Measurements from ENCODE around the gene AJM1. TPM values are rescaled to one million over a fixed set of nuclear protein-coding genes. Genes with fewer than 3 reads are reported as not detected.
"Not testable (repeated sequence)": the region's sequence is repeated elsewhere in the genome, so short reads cannot be mapped to it uniquely, and the experiment has no call there.

The AJM1 gene
- total RNA-seq, 2 experiments from 2014 or later, result 6.6 to 6.7 TPM

GRCh38 chr9:136829981-136830885 is 12.0 kb upstream of the AJM1 start:
- ATAC-seq (ENCODE audit: low read depth) (no peak), DNase-seq (no peak)
- Mint-ChIP-seq H3K4me1 (no peaks in the 10 kb centered on the region), H3K27me3 (no peaks in the 10 kb centered on the region), H3K9me3 (no peaks in the 10 kb centered on the region), H3K27ac (no peak overlapping the region), H3K36me3 (no peaks in the 10 kb centered on the region), H3K4me3 (no peak overlapping the region)
- POLR2A ChIA-PET, result no interaction called here

GRCh38 chr9:136831002-136831719 is 11.1 kb upstream of the AJM1 start:
- POLR2A ChIA-PET, result interaction anchor here (0.6 kb wide), 1 partner anchor 14 kb away, joined by 3 read pairs; no protein-coding TSS in a partner anchor
- no peak overlapping the region for H3K27ac Mint-ChIP-seq

GRCh38 chr9:136831720-136832104 is 10.6 kb upstream of the AJM1 start:
- Mint-ChIP-seq H3K9me3 (no peaks in the 10 kb centered on the region), H3K4me1 (no peaks in the 10 kb centered on the region), H3K4me3 (no peak overlapping the region), H3K27ac (no peak overlapping the region), H3K27me3 (no peaks in the 10 kb centered on the region), H3K36me3 (no peaks in the 10 kb centered on the region)
- POLR2A ChIA-PET, result interaction anchor here (0.6 kb wide), 1 partner anchor 14 kb away, joined by 3 read pairs; no protein-coding TSS in a partner anchor
- no peak for DNase-seq
- no peak for ATAC-seq (ENCODE audit: low read depth)

More at GRCh38 chr9:136831002-136831719, 11.1 kb upstream of the AJM1 start:
- H3K4me1 Mint-ChIP-seq, result no peaks in the 10 kb centered on the region
- H3K4me3 Mint-ChIP-seq, result no peak overlapping the region
- ATAC-seq (ENCODE audit: low read depth), result no peak
- no peaks in the 10 kb centered on the region for H3K9me3 Mint-ChIP-seq
- DNase-seq, result no peak
- H3K27me3 Mint-ChIP-seq, result no peaks in the 10 kb centered on the region
- H3K36me3 Mint-ChIP-seq, result no peaks in the 10 kb centered on the region

- Mint-ChIP-seq H3K27me3 (no peaks in the 10 kb centered on the region), H3K4me1 (no peaks in the 10 kb centered on the region), H3K4me3 (no peak overlapping the region), H3K27ac (no peak overlapping the region), H3K9me3 (no peaks in the 10 kb centered on the region), H3K36me3 (no peaks in the 10 kb centered on the region)
- POLR2A ChIA-PET, result no interaction called here
- DNase-seq (no peak), ATAC-seq (ENCODE audit: low read depth) (no peak)
These were observed 9.7 kb upstream of the AJM1 start for GRCh38 chr9:136832581-136832980.

- ATAC-seq (ENCODE audit: low read depth); H3K36me3 Mint-ChIP-seq; H3K9me3 Mint-ChIP-seq; H3K27ac Mint-ChIP-seq; H3K4me3 Mint-ChIP-seq; H3K27me3 Mint-ChIP-seq; POLR2A ChIA-PET; DNase-seq; H3K4me1 Mint-ChIP-seq: not testable (repeated sequence)
These were observed 8.8 kb upstream of the AJM1 start for GRCh38 chr9:136833381-136834048.

- peaks cover 2% of the 10 kb centered on the region for H3K36me3 Mint-ChIP-seq
These were observed 6.9 kb upstream of the AJM1 start for GRCh38 chr9:136835162-136835931.

GRCh38 chr9:136835932-136836904 is 6.1 kb upstream of the AJM1 start:
- ATAC-seq (ENCODE audit: low read depth) (no peak), DNase-seq (no peak)
- H3K27ac Mint-ChIP-seq, result no peak overlapping the region
- no peaks in the 10 kb centered on the region for H3K27me3 Mint-ChIP-seq
- H3K9me3 Mint-ChIP-seq, result no peaks in the 10 kb centered on the region
- peaks cover 2% of the 10 kb centered on the region for H3K36me3 Mint-ChIP-seq
- H3K4me3 Mint-ChIP-seq, result no peak overlapping the region
- POLR2A ChIA-PET, result interaction anchor here (0.5 kb wide), 1 partner anchor 130 kb away, joined by 4 read pairs; no protein-coding TSS in a partner anchor
- H3K4me1 Mint-ChIP-seq, result no peaks in the 10 kb centered on the region

More at GRCh38 chr9:136835162-136835931, 6.9 kb upstream of the AJM1 start:
- H3K27ac Mint-ChIP-seq, result no peak overlapping the region
- H3K27me3 Mint-ChIP-seq, result no peaks in the 10 kb centered on the region
- H3K4me1 Mint-ChIP-seq, result no peaks in the 10 kb centered on the region
- DNase-seq, result no peak
- H3K4me3 Mint-ChIP-seq, result no peak overlapping the region
- ATAC-seq (ENCODE audit: low read depth), result peak; percentile 16
- no peaks in the 10 kb centered on the region for H3K9me3 Mint-ChIP-seq
- POLR2A ChIA-PET, result interaction anchor here (0.5 to 0.8 kb wide), 2 partner anchors 129 to 147 kb away, joined by 4 to 6 read pairs; no protein-coding TSS in a partner anchor

GRCh38 chr9:136837146-136837855 is 5.0 kb upstream of the AJM1 start:
- peaks cover 2% of the 10 kb centered on the region for H3K36me3 Mint-ChIP-seq
- no peak for DNase-seq
- no peak for ATAC-seq (ENCODE audit: low read depth)
- H3K9me3 Mint-ChIP-seq, result no peaks in the 10 kb centered on the region
- H3K4me3 Mint-ChIP-seq, result no peak overlapping the region
- peaks cover 2% of the 10 kb centered on the region for H3K4me1 Mint-ChIP-seq
- POLR2A ChIA-PET, result no interaction called here
- H3K27ac Mint-ChIP-seq, result no peak overlapping the region
- H3K27me3 Mint-ChIP-seq, result no peaks in the 10 kb centered on the region

GRCh38 chr9:136837856-136838277 is 4.4 kb upstream of the AJM1 start:
- H3K27ac Mint-ChIP-seq; ATAC-seq (ENCODE audit: low read depth); H3K27me3 Mint-ChIP-seq; H3K4me3 Mint-ChIP-seq; H3K4me1 Mint-ChIP-seq; DNase-seq; POLR2A ChIA-PET; H3K9me3 Mint-ChIP-seq; H3K36me3 Mint-ChIP-seq: not testable (repeated sequence)

GRCh38 chr9:136838314-136839228 is 3.7 kb upstream of the AJM1 start:
- Mint-ChIP-seq H3K27me3 (no peaks in the 10 kb centered on the region), H3K27ac (no peak overlapping the region), H3K4me3 (no peak overlapping the region), H3K36me3 (peaks cover 2% of the 10 kb centered on the region), H3K4me1 (peaks cover 4% of the 10 kb centered on the region), H3K9me3 (no peaks in the 10 kb centered on the region)
- ATAC-seq (ENCODE audit: low read depth) (no peak), DNase-seq (no peak)
- POLR2A ChIA-PET, result interaction anchor here (0.6 kb wide), 1 partner anchor 20 kb away, joined by 3 read pairs; no protein-coding TSS in a partner anchor

Data from activated naive CD8-positive, alpha-beta T cell treated with anti-CD3 and anti-CD28 coated beads, Interleukin-2, amount 10 ng/mL, durations not matched to agents 7 days and 5 days (primary cell).